Measurements from ENCODE around the gene AP3B1. TPM values are rescaled to one million over a fixed set of nuclear protein-coding genes. Genes with fewer than 3 reads are reported as not detected.
"Not testable (repeated sequence)": the region's sequence is repeated elsewhere in the genome, so short reads cannot be mapped to it uniquely, and the experiment has no call there.

AP3B1 gene
- total RNA-seq, 1 donor from 2014 or later = 11.6 TPM

DNA sequence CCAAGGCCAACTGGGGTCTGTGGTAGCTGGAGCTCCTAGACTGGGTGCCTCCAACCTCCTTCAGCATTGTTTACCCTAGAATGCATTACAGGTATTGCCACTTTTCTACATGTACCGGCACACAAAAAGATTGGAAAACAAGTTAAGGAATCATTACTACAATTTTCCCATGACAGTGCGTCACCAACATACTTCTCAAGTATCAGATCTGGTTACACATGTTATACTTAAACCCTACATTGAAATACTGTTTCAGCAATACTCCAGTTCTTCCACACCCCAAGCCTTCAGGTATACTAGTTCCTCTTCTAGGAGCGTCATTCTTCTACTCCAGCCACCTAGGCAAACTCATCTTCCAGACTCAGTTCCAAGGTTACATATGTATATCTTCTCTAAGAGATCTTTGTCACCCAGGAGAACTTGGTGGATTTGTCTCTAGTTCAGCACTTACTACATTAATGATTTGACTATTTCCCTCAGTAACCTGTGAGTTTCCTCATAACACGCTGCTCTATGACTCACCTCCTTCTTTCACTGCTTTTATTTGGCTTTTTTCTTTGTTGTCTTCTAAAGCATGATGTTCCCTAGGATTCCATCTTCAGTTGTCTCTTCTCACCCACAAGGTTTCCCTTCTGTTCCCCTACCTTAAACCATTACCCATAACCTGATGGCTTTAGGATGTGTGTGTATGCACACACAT, 217.0 kb downstream of the AP3B1 start:
- ATAC-seq (no peak), DNase-seq (ENCODE audit: low spot score) (no peak)

DNA sequence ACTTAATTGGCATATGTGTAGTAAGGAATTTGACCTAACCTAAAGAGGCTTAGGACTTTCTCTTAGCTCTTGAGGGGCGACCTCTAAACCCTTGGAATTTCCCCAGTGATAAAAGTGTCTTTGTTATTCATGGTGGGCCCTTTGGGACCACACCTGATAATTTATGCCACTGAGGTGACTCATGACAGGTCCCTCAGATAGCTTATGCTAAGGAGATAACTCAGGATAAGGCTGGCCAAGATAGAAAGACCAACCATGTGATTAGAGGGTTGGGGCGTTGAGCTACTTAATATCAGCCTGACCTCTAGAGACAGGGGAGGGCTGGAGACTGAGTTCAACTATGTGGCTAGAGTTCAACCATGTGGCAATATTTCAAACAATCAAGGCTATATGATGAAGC, 218.1 kb downstream of the AP3B1 start:
- no peak for ATAC-seq
- no peak for DNase-seq (ENCODE audit: low spot score)

DNA sequence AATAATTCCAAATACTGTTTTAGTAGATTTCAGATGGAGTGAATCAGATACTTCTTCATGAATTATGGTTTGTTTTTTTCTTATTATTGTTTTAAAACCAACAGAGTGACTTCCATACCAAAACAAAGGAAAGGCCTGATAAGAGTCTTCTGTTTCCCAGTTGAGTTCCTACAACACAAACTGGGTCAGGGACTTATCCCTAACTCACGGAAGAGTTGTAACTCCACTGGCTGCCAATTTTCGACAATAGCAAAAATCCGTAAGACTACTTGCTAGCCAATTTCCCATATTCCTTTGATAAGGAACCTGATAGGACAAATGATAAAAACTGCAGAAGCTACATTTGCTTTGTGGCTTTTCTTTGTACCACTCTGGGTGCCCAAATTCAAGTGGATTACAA, 219.2 kb downstream of the AP3B1 start:
- ATAC-seq = no peak

DNA sequence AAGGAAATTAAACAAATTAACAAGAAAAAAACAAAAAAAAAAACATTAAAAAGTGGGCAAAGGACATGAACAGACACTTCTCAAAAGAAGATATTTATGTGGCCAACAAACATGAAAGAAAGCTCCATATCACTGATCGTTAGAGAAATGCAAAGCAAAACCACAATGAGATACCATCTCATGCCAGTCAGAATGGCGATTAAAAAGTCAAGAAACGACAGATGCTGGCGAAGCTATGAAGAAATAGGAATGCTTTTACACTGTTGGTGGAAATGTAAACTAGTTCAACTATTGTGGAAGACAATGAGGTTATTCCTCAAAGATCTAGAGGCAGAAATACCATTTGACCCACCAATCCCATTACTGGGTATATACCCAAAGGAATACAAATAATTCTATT, 223.8 kb downstream of the AP3B1 start:
- ATAC-seq; DNase-seq (ENCODE audit: low spot score): not testable (repeated sequence)

More for the DNA sequence above, 219.2 kb downstream of the AP3B1 start:
- DNase-seq (ENCODE audit: low spot score) = no peak

DNA sequence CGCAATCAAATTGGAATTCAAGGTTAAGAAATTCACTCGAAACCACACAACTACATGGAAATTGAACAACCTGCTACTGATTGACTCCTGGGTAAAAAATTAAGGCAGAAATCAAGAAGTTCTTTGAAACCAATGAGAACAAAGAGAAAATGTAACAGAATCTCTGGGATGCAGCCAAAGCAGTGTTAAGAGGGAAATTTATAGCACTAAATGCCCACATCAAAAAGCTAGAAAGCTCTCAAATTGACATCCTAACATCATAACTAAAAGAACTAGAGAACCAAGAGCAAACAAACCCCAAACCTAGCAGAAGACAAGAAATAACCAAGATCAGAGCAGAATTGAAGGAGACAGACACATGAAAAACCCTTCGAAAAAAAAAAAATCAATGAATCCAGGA, 226.9 kb downstream of the AP3B1 start:
- DNase-seq (ENCODE audit: low spot score); ATAC-seq: not testable (repeated sequence)

DNA sequence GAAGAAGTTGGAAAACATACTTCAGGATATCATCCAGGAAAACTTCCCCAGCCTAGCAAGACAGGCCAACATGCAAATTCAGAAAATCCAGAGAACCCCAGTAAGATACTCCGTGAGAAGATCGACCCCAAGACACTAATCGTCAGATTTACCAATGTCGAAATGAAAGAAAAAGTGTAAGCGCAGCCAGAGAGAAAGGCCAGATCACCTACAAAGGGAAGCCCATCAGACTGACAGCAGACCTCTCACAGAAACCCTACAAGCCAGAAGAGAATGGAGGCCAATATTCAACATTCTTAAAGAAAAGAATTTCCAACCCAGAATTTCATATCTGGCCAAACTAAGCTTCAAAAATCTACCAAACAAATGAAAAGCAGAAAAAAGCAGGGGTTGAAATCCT, 227.8 kb downstream of the AP3B1 start:
- DNase-seq (ENCODE audit: low spot score); ATAC-seq: not testable (repeated sequence)

DNA sequence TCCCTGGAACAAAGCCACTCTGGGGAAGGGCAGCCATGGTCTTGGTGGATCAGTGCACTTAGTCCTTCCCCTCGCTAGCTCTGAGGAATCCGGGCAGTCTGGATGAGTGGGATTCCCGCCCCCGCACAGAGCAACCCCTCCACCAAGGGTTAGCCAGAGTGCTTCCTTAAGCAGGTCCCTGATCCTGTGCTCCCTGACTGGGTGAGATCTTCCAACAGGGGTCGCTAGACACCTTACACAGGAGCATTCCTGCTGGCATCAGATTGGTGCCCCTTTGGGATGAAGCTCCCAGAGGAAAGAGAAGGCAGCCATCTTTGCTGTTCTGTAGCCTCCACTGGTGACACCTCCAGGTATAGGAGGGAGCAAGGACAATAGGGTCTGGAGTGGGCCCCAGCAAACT, 228.8 kb downstream of the AP3B1 start:
- ATAC-seq (no peak), DNase-seq (ENCODE audit: low spot score) (no peak)

DNA sequence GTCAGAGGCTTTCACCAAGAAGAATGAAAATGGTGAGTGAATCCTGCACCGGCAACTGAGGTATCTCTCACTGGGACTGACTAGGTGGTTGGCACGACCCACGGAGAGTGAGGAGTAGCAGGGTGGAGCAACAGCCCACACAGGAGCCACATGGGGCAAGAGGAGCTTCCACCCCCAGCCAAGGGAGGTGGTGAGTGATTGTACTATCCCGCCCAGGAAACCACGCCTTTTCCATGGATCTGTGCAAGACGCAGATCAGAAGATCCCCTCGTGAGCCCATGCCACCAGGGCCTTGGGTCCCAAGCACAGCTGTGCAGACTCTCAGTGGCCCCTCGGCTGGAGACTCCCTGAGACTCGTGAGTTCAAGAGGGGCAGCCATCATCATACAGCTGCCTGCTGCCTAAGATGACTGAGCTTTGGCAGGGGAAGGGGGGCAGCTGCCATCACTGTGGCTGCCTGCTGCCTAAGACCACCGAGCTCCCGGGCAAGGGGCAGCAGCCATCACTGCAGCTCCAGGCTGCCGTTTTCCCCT, 229.5 kb downstream of the AP3B1 start:
- DNase-seq (ENCODE audit: low spot score) = no peak
- no peak for ATAC-seq

DNA sequence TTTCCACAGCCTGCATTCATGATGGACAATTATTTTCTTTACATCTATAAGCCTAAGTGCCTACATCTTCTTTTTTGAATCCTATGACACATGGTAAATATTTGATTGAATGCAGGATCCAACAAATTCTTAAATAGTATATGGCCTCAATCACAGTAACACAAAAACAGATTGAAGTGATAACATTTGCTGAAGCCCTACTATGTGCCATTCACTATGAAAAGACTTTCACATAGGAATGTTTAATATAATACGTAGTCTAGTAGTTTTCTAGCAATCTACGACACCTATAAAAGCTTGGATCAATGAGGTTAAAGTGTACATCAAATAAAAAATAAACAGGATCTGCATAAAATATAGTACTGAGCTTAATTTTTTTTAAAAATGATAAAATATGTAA, 231.0 kb downstream of the AP3B1 start:
- ATAC-seq (no peak), DNase-seq (ENCODE audit: low spot score) (no peak)

DNA sequence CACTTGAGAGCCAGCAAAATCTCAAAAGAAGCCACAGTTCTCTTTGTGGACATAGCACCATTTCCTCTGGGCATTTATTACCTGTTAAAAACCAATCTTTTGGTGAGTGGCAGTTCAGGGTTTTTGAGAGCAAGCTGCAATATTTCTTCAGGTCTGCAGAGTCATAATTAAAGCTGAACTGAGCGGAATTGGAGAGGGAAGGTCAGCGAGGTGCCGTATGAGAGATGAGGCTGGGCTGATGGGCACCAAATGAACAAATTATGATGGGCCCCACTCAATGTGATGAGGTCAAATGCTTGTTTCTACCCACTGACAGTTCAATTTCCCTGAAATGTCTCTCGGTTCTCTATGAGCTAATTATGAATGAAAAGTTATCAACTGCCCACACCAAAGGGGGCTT, 231.9 kb downstream of the AP3B1 start:
- no peak for ATAC-seq
- no peak for DNase-seq (ENCODE audit: low spot score)

DNA sequence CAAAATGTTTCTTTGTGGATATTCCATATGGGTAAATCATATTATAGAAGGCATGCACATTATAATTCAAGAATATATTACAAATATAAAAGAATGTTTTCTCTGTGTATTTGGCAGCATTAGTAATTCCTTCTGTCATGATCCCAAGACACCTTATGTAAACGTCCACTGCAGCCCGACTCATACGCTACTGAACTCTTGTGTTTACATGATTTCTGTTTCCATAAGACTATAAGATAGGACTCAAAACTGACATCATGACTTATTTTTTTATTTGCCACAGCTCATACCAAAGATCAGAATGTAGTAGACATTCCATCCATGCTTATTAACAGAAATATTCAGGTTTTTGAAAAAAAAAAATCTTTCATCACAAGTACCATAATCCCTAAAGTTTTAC, 234.1 kb downstream of the AP3B1 start:
- ATAC-seq (no peak), DNase-seq (ENCODE audit: low spot score) (no peak)

DNA sequence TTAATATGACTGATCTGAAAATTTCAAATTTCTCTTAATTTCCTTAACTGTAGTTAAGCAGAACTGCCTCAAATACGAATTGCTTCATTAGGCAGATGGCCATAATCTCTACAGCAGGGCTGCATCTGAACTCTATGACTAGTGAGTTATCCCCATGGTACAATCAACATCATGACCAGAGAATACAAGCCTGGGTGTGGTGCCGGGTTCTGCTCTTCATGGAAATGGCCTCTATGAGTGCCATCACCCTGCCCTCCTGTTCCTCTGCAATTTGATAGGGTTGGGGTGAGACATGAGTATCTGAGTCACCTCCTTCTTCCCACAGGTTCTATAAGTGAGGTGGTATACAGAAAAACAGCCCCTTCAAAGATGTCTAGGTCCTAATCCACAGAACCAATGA, 235.9 kb downstream of the AP3B1 start:
- ATAC-seq (no peak), DNase-seq (ENCODE audit: low spot score) (no peak)

DNA sequence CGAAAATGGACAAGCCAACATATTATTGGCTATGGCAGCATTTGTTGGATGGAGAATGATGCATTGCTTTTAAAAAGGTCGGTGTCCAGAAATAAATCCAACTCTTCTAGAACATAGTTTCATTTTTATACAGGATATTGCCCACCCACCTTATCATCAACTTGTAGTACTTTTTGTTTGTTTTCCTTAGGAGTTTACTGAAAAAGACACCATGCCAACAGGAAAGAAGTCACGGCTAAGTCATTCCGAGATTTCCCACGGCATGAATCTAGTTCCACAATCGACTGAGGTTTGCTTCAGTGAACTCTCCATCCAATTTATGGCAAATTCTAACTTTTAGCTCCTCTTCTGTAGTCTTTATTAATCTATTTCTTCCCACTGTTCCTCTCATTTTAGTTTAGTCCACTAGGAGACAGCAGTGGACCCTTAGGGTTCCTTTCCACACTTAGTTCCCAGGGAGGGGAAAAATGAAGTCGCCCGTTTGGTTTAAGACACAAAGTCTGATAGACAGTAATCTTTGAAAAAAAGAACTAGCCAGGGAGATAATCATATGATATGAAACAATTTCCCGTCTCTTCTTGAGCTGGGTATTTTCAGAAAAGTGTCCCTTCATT, 237.5 kb downstream of the AP3B1 start:
- ATAC-seq = no peak
- DNase-seq (ENCODE audit: low spot score) = no peak

DNA sequence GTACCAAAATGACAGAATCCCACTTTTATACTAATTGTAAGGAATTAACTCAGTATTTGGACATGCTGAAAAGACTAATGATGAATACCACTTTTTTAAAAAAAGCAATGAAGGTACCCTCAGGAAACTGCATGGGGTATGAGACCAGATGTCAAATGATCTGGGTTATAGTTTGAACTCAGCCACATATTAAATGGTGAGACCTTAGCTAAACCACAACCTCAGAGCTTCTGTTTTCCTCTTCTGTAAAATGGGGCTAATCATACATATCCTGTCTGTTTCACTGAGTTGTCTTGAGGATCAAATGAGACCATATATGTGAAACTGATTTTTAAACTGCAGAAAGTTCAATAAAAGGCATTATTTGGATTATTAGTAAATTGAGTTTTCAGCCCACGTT, 238.4 kb downstream of the AP3B1 start:
- no peak for ATAC-seq
- DNase-seq (ENCODE audit: low spot score) = no peak

DNA sequence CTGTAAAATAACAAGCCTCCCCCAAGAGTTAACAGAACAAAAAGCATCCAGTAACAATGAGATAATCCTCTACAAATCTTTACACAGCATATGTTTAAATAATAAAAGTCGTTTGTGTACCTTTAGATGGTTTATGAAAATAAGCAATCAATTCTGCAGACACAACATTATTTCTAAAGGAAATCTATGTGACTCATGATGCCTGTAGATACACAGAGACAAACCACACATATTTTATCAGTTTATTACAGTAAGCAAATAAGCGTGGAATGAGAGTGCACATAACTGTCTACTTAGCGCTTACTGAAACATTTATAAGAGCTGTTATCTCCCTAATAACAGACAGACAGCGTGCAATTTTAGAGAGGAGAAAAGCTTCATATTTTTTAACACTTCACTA, 243.6 kb downstream of the AP3B1 start:
- no peak for DNase-seq (ENCODE audit: low spot score)
- no peak for ATAC-seq

DNA sequence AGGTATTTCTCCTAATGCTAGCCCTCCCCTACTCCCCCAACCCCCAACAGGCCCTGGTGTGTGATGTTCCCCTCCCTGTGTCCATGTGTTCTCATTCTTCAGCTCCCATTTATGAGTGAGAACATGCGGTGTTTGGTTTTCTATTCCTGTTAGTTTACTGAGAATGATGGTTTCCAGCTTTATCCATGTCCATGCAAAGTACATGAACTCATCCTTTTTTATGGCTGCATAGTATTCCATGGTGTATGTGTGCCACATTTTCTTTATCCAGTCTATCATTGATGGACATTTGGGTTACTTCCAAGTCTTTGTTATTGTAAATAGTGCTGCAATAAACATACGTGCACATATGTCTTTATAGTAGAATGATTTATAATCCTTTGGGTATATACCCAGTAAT, 247.7 kb downstream of the AP3B1 start:
- ATAC-seq = not testable (repeated sequence)

DNA sequence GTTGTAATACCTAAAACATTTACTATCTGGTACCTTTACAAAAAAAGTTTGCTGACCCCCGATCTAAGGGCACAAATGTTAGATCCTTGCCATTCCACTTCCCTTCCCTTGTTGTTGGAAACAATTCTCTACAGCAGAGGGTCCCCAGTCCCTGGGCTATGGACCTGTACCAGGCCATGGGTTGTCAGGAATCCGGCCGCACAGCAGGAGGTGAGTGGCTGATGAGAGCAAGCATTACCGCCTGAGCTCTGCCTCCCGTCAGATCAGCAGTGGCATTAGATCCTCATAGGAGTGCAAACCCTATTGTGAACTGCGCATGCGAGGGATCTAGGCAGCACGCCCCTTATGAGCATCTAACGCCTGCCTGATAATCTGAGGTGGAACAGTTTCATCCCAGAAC, 248.5 kb downstream of the AP3B1 start:
- ATAC-seq (no peak), DNase-seq (ENCODE audit: low spot score) (no peak)

More for the DNA sequence above, 247.7 kb downstream of the AP3B1 start:
- DNase-seq (ENCODE audit: low spot score) = not testable (repeated sequence)

DNA sequence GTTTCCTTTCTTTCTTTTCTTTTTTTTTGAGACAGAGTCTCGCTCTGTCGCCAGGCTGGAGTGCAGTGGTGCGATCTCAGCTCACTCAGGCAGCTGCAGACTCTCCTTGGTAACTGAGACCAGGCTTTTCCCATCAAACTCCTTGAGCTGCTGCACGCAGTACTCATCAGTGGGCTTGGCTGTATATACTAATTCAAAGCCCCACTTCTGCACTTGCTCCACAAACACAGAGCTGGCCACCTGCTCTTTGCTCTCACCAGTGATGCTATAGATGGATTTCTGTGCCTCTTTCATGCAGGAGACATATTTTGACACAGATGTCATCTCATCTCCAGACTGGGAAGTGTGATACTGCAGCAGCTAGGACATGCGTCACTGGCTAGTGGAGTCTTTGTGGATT, 252.7 kb downstream of the AP3B1 start:
- ATAC-seq = no peak
- DNase-seq (ENCODE audit: low spot score) = no peak

DNA sequence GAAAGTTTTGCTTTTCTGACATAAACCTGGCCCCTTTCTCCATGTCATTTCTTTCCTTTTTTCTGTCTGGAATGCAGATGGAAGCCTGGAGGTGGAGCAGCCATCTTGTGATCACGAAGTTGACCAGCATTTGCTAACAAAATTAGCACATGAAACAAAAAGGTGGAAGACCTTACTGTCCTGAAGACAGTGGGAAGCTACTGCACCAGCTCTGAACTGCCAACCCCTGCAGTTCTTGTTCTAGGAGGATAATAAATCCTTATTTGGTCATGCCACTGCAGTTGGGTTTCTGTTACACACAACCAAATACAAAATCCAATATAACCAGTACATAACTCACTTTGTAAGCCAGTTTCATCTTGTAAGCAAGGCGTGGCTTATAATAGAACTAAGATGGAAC, 269.0 kb downstream of the AP3B1 start:
- ATAC-seq = no peak

DNA sequence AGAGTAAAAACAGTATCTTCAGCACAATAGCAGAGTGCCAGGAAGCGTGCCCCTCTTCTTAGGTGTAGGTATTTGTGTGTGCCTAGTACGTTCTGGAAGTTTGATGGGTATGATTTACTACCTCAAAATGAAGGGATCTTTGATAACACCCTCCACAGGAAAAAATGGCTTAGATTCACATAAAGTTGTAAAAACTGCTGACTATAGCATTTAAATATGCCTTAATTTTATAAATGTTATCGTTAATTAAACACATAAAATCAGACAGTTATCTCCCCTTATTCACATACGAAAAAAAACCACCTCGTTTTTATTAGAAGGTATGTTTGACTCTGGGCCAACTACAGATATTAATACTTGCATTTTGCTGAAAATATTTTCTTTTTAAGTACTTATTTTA, 274.8 kb downstream of the AP3B1 start:
- DNase-seq (ENCODE audit: low spot score) = no peak

More for the DNA sequence above, 269.0 kb downstream of the AP3B1 start:
- no peak for DNase-seq (ENCODE audit: low spot score)

DNA sequence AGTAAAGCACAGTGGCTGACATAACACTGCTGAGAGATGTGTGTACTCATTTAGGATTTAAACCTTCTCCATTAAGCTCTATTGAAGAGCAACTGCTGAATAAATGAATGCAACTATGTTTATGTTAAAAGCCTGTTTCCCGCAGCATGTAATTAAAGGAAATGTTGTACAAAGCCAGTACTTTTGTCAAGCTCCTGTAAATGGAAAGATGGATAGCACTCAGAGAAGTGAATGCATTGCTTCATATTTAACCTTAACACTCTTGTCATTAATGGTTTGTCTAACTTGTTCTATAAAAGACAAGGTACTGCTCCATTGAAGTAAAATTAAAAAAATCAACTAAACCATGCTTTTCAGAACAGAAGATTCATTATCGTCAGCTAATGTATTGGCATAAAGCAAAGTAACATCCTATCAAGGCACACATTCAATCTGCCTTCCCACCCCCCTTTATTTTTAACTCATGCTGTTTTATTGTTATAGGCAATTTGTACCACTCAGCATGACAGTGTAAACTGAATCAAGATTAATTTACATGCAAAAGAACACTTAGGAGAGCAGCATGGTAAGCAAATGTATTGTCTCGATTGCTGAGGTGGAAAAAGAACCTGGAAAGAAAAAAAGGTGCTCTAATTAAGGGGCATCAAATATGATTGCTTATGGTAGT, 277.5 kb downstream of the AP3B1 start:
- ATAC-seq = no peak

More for the DNA sequence above, 274.8 kb downstream of the AP3B1 start:
- no peak for ATAC-seq

More for the DNA sequence above, 277.5 kb downstream of the AP3B1 start:
- no peak for DNase-seq (ENCODE audit: low spot score)
